SJCRH30 (cell line): ENCODE results near the gene NOM1. TPM values are rescaled to one million over a fixed set of nuclear protein-coding genes. Genes with fewer than 3 reads are reported as not detected.

Experiments
- DNase-seq, 2 experiments: peaks; one replicate each; pipeline ENCODE4 v3.0.0-alpha.2; 2015 to 2020
- H3K27ac ChIP-seq: fragments of 250-450 bp; sonication (Bioruptor Pico); 2 replicates; pipeline ENCODE4 v1.5.1; 2020; ENCODE audit warnings: mild to moderate bottlenecking, moderate library complexity
- H3K27me3 ChIP-seq: fragments of 250-450 bp; sonication (Bioruptor Pico); 2 replicates; pipeline ENCODE4 v1.5.1; 2020; ENCODE audit warnings: mild to moderate bottlenecking, moderate library complexity
- H3K36me3 ChIP-seq: fragments of 250-450 bp; sonication (Bioruptor Pico); 2 replicates; pipeline ENCODE4 v1.5.1; 2020; ENCODE audit warnings: mild to moderate bottlenecking, moderate library complexity
- H3K4me1 ChIP-seq: fragments of 250-450 bp; sonication (Bioruptor Pico); 2 replicates; pipeline ENCODE4 v1.5.1; 2020; ENCODE audit warnings: mild to moderate bottlenecking, moderate library complexity
- H3K4me3 ChIP-seq: fragments of 250-450 bp; sonication (Bioruptor Pico); 2 replicates; pipeline ENCODE4 v1.5.1; 2020; ENCODE audit warnings: mild to moderate bottlenecking, moderate library complexity
- H3K9me3 ChIP-seq: fragments of 250-450 bp; sonication (Bioruptor Pico); replicated peaks from 2 replicates; pipeline ENCODE4 v1.5.1; 2020; ENCODE audit warnings: mild to moderate bottlenecking, moderate library complexity
- total RNA-seq: library from RNA; depleted of rRNA; stranded (reverse); fragments of >200 nt; shearing (Covaris generic); gene quantifications from 2 replicates; pipeline ENCODE4 v1.2.3, GENCODE V29; 2014

NOM1 gene
- total RNA-seq, 1 experiment from 2014 or later = 29.9 TPM

DNA sequence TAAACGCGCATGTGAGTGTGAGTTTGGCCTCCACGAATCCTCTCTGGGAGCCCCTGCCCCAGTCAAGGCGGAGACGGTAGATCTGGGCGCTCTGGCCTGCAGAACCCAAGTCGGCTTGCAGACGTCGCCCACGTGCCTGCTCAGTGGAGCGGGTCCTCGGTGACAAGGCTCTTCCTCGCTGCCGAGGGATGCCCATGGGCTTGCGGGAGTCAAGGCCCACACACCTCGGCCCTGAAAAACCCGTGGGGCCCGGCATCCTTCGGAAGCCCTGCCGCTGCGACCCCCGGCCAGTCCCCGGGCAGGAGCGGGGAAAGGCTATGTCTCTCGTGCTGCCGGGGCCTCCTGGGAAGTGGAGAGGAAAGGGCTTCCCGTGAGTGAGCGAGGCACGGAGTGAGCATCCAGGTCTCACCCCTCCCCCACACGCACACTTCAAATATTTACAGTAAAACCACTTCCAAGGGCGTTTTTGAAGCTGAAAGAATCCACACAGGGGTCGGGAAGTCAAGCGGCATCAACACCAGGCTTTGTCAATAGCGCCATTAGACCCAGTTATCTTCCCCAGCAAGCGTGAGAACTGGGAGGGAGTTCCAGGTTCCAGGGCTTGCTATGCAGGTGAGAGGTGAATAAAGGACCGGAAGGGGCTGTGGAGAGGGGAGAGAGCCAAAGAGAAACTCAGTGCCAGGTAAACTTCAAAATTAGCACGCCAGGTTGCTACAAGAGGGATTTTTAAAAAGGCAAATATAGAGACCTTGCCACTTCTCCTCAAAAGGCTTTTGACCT is 62.0 kb downstream of the NOM1 start:
- H3K36me3 ChIP-seq = no peaks in the 10 kb centered on the region
- H3K27ac ChIP-seq = no peak overlapping the region
- H3K4me3 ChIP-seq = peak overlapping the region; percentile 95
- peaks cover 7% of the 10 kb centered on the region for H3K4me1 ChIP-seq
- DNase-seq = peak in 1 of 2 experiments; percentile 44
- H3K27me3 ChIP-seq = peaks cover 22% of the 10 kb centered on the region
- no peaks in the 10 kb centered on the region for H3K9me3 ChIP-seq

DNA sequence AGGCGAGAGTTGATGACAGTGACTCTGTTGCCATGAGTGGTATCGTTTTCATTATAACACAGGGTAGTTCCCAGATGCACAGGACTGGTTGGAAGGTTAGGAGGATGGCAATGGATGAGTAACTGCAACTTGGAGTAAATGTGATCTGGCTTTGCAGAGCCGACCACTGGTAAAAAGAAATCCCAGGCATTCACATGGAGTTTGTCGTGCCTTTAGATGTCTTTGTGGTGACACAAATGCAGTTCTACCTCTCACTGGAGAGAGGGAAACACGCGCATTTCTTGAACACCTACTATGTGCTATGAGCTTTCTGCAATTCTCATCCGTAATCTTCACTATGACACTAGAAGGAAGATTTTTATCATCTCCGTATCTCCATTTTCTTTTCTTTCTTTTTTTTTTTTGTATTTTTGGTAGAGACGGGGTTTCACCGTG is 62.6 kb downstream of the NOM1 start:
- Histone ChIP-seq H3K36me3 (no peaks in the 10 kb centered on the region), H3K4me1 (peaks cover 12% of the 10 kb centered on the region), H3K27me3 (peaks cover 27% of the 10 kb centered on the region), H3K27ac (no peak overlapping the region), H3K9me3 (no peaks in the 10 kb centered on the region), H3K4me3 (no peak overlapping the region)
- DNase-seq = no peak

GRCh38 chr7:157013101-157013500 is 63.6 kb downstream of the NOM1 start:
- no peak overlapping the region for H3K27ac ChIP-seq
- H3K27me3 ChIP-seq = peaks cover 33% of the 10 kb centered on the region
- no peak for DNase-seq
- H3K9me3 ChIP-seq = no peaks in the 10 kb centered on the region
- H3K36me3 ChIP-seq = no peaks in the 10 kb centered on the region
- H3K4me1 ChIP-seq = peaks cover 12% of the 10 kb centered on the region
- no peak overlapping the region for H3K4me3 ChIP-seq

- no peak overlapping the region for H3K27ac ChIP-seq
- no peak overlapping the region for H3K4me3 ChIP-seq
- H3K27me3 ChIP-seq = peaks cover 35% of the 10 kb centered on the region
- no peaks in the 10 kb centered on the region for H3K9me3 ChIP-seq
- no peak for DNase-seq
- peaks cover 12% of the 10 kb centered on the region for H3K4me1 ChIP-seq
- no peaks in the 10 kb centered on the region for H3K36me3 ChIP-seq
Measured at GRCh38 chr7:157013602-157014549, 64.4 kb downstream of the NOM1 start.

- DNase-seq = no peak
- Histone ChIP-seq H3K4me3 (no peak overlapping the region), H3K27ac (no peak overlapping the region), H3K27me3 (peaks cover 34% of the 10 kb centered on the region; the same call in 1 of the 2 replicates), H3K9me3 (no peaks in the 10 kb centered on the region), H3K36me3 (no peaks in the 10 kb centered on the region), H3K4me1 (peaks cover 9% of the 10 kb centered on the region)
Measured at GRCh38 chr7:157014635-157015555, 65.4 kb downstream of the NOM1 start.

DNA sequence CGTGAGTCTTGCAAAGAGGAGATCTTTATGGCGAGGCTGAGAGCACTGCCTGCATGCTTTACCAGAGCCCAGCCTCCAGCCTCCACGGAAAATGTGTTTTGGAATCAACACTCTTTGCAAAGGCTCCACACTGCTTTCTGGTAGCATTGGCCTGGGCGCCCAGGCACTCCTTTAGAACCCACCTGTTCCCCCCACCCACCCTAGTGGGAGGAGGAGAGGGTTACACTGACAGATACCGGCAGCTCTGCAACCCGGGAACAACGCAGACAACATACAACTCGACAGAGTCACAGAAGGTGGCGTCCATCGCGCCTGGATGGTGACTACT is 66.5 kb downstream of the NOM1 start:
- no peak overlapping the region for H3K27ac ChIP-seq
- no peak for DNase-seq
- no peaks in the 10 kb centered on the region for H3K9me3 ChIP-seq
- no peaks in the 10 kb centered on the region for H3K36me3 ChIP-seq
- H3K27me3 ChIP-seq = peaks cover 34% of the 10 kb centered on the region; the same call in 1 of the 2 replicates
- no peak overlapping the region for H3K4me3 ChIP-seq
- H3K4me1 ChIP-seq = peaks cover 9% of the 10 kb centered on the region

DNA sequence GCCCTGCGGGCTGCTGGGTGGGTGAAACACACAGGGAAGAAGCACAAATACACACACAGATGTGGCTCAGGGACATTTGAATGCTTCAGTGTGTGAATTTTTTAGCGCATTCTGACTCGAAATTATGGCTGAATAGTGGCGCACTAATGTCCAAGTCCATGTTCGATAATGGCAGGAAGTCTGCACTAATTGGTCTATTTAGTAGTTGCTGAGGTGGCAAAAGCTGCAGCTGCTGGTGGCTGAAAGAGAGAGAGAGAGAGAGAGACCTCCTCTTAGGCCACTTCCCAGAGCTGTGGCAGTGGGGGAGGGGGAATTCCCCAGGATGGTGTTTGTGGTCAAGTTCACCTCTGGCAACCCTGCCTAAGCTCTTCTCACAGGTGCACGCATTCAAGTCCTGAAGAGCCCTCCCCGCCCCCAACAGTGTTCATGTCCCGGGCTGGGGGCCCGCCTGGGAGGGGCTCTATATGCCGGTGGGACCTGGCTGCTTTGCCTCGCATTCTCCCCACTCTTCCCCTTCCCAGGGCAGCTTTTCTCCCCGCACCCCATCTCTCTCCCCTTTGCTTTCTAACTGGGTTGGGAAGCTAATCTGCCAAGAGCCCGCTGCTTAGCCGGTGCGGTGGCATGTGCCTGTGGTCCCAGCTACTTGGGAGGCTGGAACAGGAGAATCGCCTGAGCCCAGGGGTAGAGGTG is 67.0 kb downstream of the NOM1 start:
- peak; percentile 31 to 50 for DNase-seq
- H3K4me3 ChIP-seq = no peak overlapping the region
- H3K4me1 ChIP-seq = peaks cover 9% of the 10 kb centered on the region
- no peak overlapping the region for H3K27ac ChIP-seq
- peaks cover 29% of the 10 kb centered on the region; the same call in 1 of the 2 replicates for H3K27me3 ChIP-seq
- no peaks in the 10 kb centered on the region for H3K9me3 ChIP-seq
- no peaks in the 10 kb centered on the region for H3K36me3 ChIP-seq

DNA sequence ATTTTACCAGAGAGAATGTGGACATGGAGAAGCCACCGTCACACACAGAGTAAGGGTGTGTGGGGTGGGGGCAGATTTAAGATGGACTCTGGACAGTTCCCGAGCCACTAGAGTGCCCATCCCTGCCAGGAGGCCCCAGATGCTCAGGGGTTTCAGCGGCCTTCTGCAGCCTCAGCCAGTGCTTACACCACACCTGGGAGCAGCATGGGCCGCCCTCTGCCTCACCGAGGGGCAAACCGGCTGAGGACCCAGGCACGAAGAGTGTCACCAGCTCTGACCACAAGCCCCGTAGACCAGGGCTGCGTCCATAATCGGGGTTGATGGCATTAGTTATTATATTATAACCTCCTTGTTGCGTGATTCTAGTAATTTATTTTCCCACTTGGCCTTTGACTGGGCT is 67.6 kb downstream of the NOM1 start:
- Histone ChIP-seq H3K27ac (no peak overlapping the region), H3K4me3 (no peak overlapping the region), H3K36me3 (no peaks in the 10 kb centered on the region), H3K4me1 (peaks cover 9% of the 10 kb centered on the region), H3K9me3 (no peaks in the 10 kb centered on the region), H3K27me3 (peaks cover 24% of the 10 kb centered on the region; the same call in 1 of the 2 replicates)
- DNase-seq = no peak

DNA sequence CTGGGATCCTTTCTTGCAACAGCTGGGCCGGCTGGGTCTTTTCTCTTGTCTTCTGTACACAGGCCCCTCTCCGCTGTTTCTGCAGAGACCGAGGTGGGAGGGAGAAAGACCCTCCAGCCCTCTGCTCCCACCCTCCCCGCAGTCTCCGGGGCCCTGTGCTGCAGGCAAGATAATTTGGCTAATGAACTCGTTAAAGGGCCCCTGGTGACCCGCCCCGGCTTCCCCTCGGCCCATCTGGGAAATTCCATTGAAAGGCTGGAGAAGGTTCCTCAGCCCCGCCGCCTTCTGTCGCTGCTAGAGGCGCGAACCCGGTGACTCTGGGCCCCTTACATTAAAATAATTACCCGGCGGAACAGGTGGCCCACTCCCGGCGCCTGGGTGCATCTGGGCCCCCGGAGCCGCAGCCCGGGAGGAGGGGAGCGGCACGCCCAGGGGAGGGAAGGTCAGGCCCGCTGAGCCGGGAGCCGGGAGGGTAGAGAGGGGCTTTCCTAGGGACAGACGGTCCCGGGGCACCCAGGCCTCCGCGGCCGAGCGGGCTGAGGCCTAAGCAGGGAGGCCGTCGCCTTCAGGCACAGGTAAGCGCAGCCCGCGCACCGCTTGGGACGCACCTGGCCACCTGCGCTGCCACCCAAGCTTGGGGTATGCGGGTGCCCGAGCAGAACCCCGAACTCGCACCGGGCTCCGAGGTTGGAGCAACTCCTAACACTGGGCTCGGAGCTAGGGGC is 68.3 kb downstream of the NOM1 start:
- Histone ChIP-seq H3K36me3 (no peaks in the 10 kb centered on the region), H3K27me3 (peaks cover 25% of the 10 kb centered on the region; the same call in 1 of the 2 replicates), H3K4me3 (no peak overlapping the region), H3K4me1 (peaks cover 9% of the 10 kb centered on the region), H3K27ac (no peak overlapping the region), H3K9me3 (no peaks in the 10 kb centered on the region)
- peak in 1 of 2 experiments; percentile 37 for DNase-seq

- no peaks in the 10 kb centered on the region for H3K36me3 ChIP-seq
- H3K4me3 ChIP-seq = no peak overlapping the region
- H3K27ac ChIP-seq = no peak overlapping the region
- H3K9me3 ChIP-seq = no peaks in the 10 kb centered on the region
- no peak for DNase-seq
- peaks cover 32% of the 10 kb centered on the region; the same call in 1 of the 2 replicates for H3K27me3 ChIP-seq
- H3K4me1 ChIP-seq = peaks cover 9% of the 10 kb centered on the region
Measured at GRCh38 chr7:157018328-157018996, 69.0 kb downstream of the NOM1 start.

GRCh38 chr7:157018997-157019608 is 69.6 kb downstream of the NOM1 start:
- H3K36me3 ChIP-seq = no peaks in the 10 kb centered on the region
- no peak overlapping the region for H3K27ac ChIP-seq
- peaks cover 9% of the 10 kb centered on the region for H3K4me1 ChIP-seq
- H3K4me3 ChIP-seq = no peak overlapping the region
- peaks cover 33% of the 10 kb centered on the region for H3K27me3 ChIP-seq
- DNase-seq = no peak
- no peaks in the 10 kb centered on the region for H3K9me3 ChIP-seq

DNA sequence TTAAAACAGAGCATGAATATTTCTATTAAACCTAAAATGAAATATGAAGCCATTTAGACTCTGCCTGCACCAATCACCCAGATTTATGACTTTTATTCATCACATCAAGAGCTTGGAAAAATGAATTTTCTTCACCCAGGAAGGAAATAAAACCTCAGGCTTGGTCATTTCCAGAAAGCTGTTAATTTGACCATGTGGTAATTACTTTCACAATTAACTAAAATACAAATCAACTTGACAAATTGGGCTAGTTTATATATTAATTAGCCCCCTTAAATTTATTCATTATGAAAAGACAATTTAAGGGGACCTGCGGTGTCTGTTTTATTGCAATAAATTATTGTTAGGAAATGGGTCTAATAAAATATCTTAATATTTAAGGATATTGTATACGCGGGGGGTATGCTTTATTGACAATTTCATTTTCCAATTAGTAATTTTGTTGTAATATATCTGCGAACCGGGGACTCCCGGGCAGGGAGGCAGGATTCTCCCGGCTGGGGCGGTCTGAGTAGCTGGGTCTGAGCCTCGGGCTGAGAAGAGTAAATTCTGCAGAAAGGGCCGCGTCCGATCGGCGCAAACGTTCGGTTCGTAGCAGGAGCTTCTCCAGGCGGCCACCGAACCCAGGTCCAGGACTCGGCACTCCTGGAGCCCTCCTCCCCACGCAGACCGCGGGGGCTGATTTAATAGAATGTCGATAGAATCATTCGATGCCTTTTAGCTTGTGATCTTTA is 70.4 kb downstream of the NOM1 start:
- Histone ChIP-seq H3K9me3 (no peaks in the 10 kb centered on the region), H3K4me1 (peaks cover 9% of the 10 kb centered on the region), H3K36me3 (no peaks in the 10 kb centered on the region), H3K27ac (no peak overlapping the region), H3K27me3 (peaks cover 32% of the 10 kb centered on the region), H3K4me3 (no peak overlapping the region)
- DNase-seq = no peak
